Esophagus muscularis mucosa (tissue), 4 donors: ENCODE measurements around the gene MYH1. TPM values are rescaled to one million over a fixed set of nuclear protein-coding genes. Genes with fewer than 3 reads are reported as not detected.

Experiments used
- DNase-seq: peaks from one replicate; pipeline ENCODE4 v3.0.0-alpha.2; 2017; ENCODE audit errors: extremely low spot score
- H3K27ac ChIP-seq, 4 donors: fragments of 200-600 bp; sonication (generic); replicated peaks in 1 of 4; 1 replicate in 3 of 4; 2 replicates in 1 of 4; pipeline ENCODE4 v1.5.1; 2016 to 2019; ENCODE audit warnings: mild to moderate bottlenecking in 1 of 4
- H3K27me3 ChIP-seq, 4 donors: fragments of 200-600 bp; sonication (generic); one replicate each; pipeline versions ENCODE4 v1.5.1 to v1.6.0; 2016 to 2019
- H3K36me3 ChIP-seq, 4 donors: fragments of 200-600 bp; sonication (generic); one replicate each; pipeline ENCODE4 v1.5.1; 2016 to 2019
- H3K4me1 ChIP-seq, 4 donors: fragments of 200-600 bp; sonication (generic); one replicate each; pipeline ENCODE4 v1.5.1; 2016 to 2019
- H3K4me3 ChIP-seq, 4 donors: fragments of 200-600 bp; sonication (generic); 1 replicate in 2 of 4; 2 replicates in 2 of 4; pipeline ENCODE4 v1.5.1; 2016 to 2019; ENCODE audit warnings: mild to moderate bottlenecking in 4 of 4, moderate library complexity in 1 of 4
- H3K9me3 ChIP-seq, 4 donors: fragments of 200-600 bp; sonication (generic); 1 replicate in 3 of 4; 2 replicates in 1 of 4; pipeline ENCODE4 v1.5.1; 2016 to 2019
- CTCF ChIP-seq, 3 experiments: fragments of 200-600 bp in 2 of 3; fragments of 450-650 bp in 1 of 3; sonication (generic) in 2 of 3; IDR thresholded peaks; one replicate each; pipeline ENCODE4 v1.5.1; 2017 to 2019; ENCODE audit warnings: antibody characterized with exemption in 3 of 3, mild to moderate bottlenecking in 2 of 3, moderate library complexity in 1 of 3
- EP300 ChIP-seq: sonication (generic); formaldehyde crosslinking; IDR thresholded peaks from one replicate; pipeline ENCODE4 v1.6.1; 2017; ENCODE audit warnings: antibody characterized with exemption
- POLR2A ChIP-seq: fragments of 450-650 bp; IDR thresholded peaks from one replicate; pipeline ENCODE4 v1.6.1; 2017; ENCODE audit warnings: antibody characterized with exemption, moderate library complexity, mild to moderate bottlenecking, low read depth
- POLR2AphosphoS5 ChIP-seq, 2 donors: sonication (generic); formaldehyde crosslinking; IDR thresholded peaks; one replicate each; pipeline ENCODE4 v1.6.1; 2017; ENCODE audit warnings: antibody characterized with exemption in 2 of 2
- WGBS: methylation state at CpG from one replicate; pipeline ENCODE4 v1.1.5; 2018; 5-methylcytosine and 5-hydroxymethylcytosine counted together
- intact Hi-C: fragments of 100-400 bp; cut with DNase I; formaldehyde crosslinking; loops from one replicate; pipeline ENCODE4 v1.15.1; 2023
- total RNA-seq, 4 donors: library from RNA; depleted of rRNA; stranded (reverse); fragments of >200 nt; gene quantifications; one replicate each; pipeline versions ENCODE4 v1.1.0 to v1.2.1, GENCODE V29; 2016

Gene MYH1
- total RNA-seq, 4 donors from 2014 or later: 0.13 TPM; not detected in 3

- 70% methylated on average over 7 of the region's 7 CpGs for WGBS
- TF ChIP-seq POLR2AphosphoS5 (IDR thresholded peaks at IDR 0.05): no peak
- TF ChIP-seq POLR2A: no peak
- TF ChIP-seq EP300: no peak
- no peak for TF ChIP-seq CTCF (IDR thresholded peaks at IDR 0.05)
- DNase-seq: no peak
- H3K36me3 ChIP-seq: no peaks in the 10 kb centered on the region
- no peaks in the 10 kb centered on the region for H3K4me1 ChIP-seq
- no peak overlapping the region for H3K4me3 ChIP-seq
- no peaks in the 10 kb centered on the region for H3K27me3 ChIP-seq
- H3K27ac ChIP-seq: no peak overlapping the region
- no peaks in the 10 kb centered on the region for H3K9me3 ChIP-seq
- intact Hi-C loops: no loop called here
Observed at GRCh38 chr17:10447026-10447931, 71.1 kb downstream of the MYH1 start.

Other genes with a start within 250 kb of the MYH1 start
- gene MYH13, start 145.5 kb downstream of the MYH1 start, total RNA-seq: not detected
- gene MYH8, start 96.6 kb downstream of the MYH1 start, total RNA-seq: not detected
- not detected for gene MYH4, start 49.0 kb downstream of the MYH1 start, total RNA-seq
- 1 to 10 TPM in 1 of 4 donors, under 1 TPM in 3; under 0.01 to 1.4 (median 0.34) TPM for gene MYH2, start 31.1 kb upstream of the MYH1 start, total RNA-seq
- 1 to 10 TPM in 3 of 4 donors, under 1 TPM in 1; 0.83 to 2.4 (median 1.6) TPM for gene MYH3, start 138.8 kb upstream of the MYH1 start, total RNA-seq
- 10 to 100 TPM; 16.7 to 23.1 (median 18.6) TPM for gene SCO1, start 179.0 kb upstream of the MYH1 start, total RNA-seq
- gene ADPRM, start 179.1 kb upstream of the MYH1 start, total RNA-seq: 10 to 100 TPM in 1 of 4 donors, 1 to 10 TPM in 3; 5.8 to 12.2 (median 8.5) TPM
- gene TMEM220, start 211.5 kb upstream of the MYH1 start, total RNA-seq: 10 to 100 TPM in 2 of 4 donors, 1 to 10 TPM in 2; 7.5 to 15.4 (median 11.1) TPM